Erythroblast (primary cell): ENCODE results near the gene RTF2.

Experiments used
- GATA1 ChIP-seq: IDR thresholded peaks from 2 replicates; pipeline ENCODE4 v1.6.1; 2011; ENCODE audit warnings: low read depth, mild to moderate bottlenecking, control low read depth, low read length, moderate library complexity
- POLR2A ChIP-seq: IDR thresholded peaks from 2 replicates; pipeline ENCODE4 v1.6.1; 2011; ENCODE audit warnings: mild to moderate bottlenecking, low read length

DNA sequence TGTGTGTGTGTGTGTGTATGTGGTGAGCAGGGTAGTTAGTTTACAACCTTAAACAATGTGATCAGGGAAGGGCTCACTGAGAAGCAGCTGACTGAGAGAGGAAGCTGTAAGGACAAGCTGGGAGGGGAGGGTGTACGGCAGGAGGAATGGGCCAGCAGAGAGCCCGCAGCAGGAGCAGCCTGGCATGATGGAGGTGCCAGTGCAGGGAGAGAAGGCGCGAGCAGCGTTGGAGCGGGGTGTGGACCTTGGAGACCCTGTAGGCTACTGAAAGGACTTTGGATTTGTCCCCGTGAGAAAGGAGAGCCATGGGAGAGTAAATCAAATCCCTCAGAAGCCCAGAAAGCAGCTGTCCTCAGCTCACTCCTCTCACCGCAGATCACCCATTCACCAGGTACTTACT lies 83.1 kb downstream of the RTF2 start:
- TF ChIP-seq POLR2A: no peak
- no peak for TF ChIP-seq GATA1
